GM12865 (cell line): ENCODE results near the gene DNAJA4.

Source experiments
- DNase-seq: peaks from one replicate; pipeline ENCODE4 v3.0.0; 2010; ENCODE audit warnings: low read depth
- H3K4me3 ChIP-seq: 2 replicates; pipeline ENCODE4 v1.5.1; 2011; ENCODE audit warnings: mild to moderate bottlenecking, low read depth, low read length, control low read depth
- CTCF ChIP-seq: IDR thresholded peaks from 2 replicates; pipeline ENCODE4 v1.5.1; 2011; ENCODE audit warnings: low read length, control low read depth, low read depth, inconsistent platforms; ENCODE audit not compliant: insufficient read depth; ENCODE audit errors: missing control alignments

DNAJA4 gene

GRCh38 chr15:78256044-78256437 is 8.3 kb upstream of the DNAJA4 start:
- H3K4me3 ChIP-seq, result no peak overlapping the region
- DNase-seq, result no peak
- no peak for TF ChIP-seq CTCF

GRCh38 chr15:78257681-78258080 is 6.7 kb upstream of the DNAJA4 start:
- TF ChIP-seq CTCF, result no peak

GRCh38 chr15:78259232-78259631 is 5.1 kb upstream of the DNAJA4 start:
- no peak for TF ChIP-seq CTCF
- no peak overlapping the region for H3K4me3 ChIP-seq
- DNase-seq, result no peak

More at GRCh38 chr15:78257681-78258080, 6.7 kb upstream of the DNAJA4 start:
- no peak overlapping the region for H3K4me3 ChIP-seq
- no peak for DNase-seq

- H3K4me3 ChIP-seq, result no peak overlapping the region
- TF ChIP-seq CTCF, result no peak
- DNase-seq, result no peak
These were observed 3.9 kb upstream of the DNAJA4 start for GRCh38 chr15:78260489-78260888.

- no peak for TF ChIP-seq CTCF
- DNase-seq, result no peak
- H3K4me3 ChIP-seq, result no peak overlapping the region
These were observed 3.3 kb upstream of the DNAJA4 start for GRCh38 chr15:78261062-78261461.

- TF ChIP-seq CTCF, result no peak
- no peak for DNase-seq
- no peak overlapping the region for H3K4me3 ChIP-seq
These were observed 996 bp upstream of the DNAJA4 start for GRCh38 chr15:78263351-78263781.

GRCh38 chr15:78263907-78264303 is 457 bp upstream of the DNAJA4 start:
- no peak for TF ChIP-seq CTCF
- peak overlapping the region; percentile 79 for H3K4me3 ChIP-seq
- no peak for DNase-seq
